Mesendoderm (in vitro differentiated cells): ENCODE measurements around the gene DLD.

ENCODE experiments used
- DNase-seq: peaks from one replicate; pipeline ENCODE4 v3.0.0; 2013
- H2AK5ac ChIP-seq: 2 replicates; pipeline ENCODE4 v1.6.1; 2013; ENCODE audit warnings: low read length, inconsistent platforms
- H2BK120ac ChIP-seq: 2 replicates; pipeline ENCODE4 v1.6.1; 2013; ENCODE audit warnings: low read depth, mild to moderate bottlenecking, low read length, moderate library complexity, mixed read lengths
- H2BK15ac ChIP-seq: replicated peaks from 2 replicates; pipeline ENCODE4 v1.6.1; 2013; ENCODE audit warnings: low read depth, mild to moderate bottlenecking, moderate library complexity
- H2BK5ac ChIP-seq: 2 replicates; pipeline ENCODE4 v1.6.1; 2013; ENCODE audit warnings: low read length, inconsistent platforms
- H3K18ac ChIP-seq: 2 replicates; pipeline ENCODE4 v1.6.1; 2013; ENCODE audit warnings: mild to moderate bottlenecking, low read length, mixed read lengths
- H3K23ac ChIP-seq: one replicate; pipeline ENCODE4 v1.6.1; 2013; ENCODE audit warnings: low read length
- H3K27ac ChIP-seq: 2 replicates; pipeline ENCODE4 v1.5.1; 2013; ENCODE audit warnings: low read depth, mild to moderate bottlenecking, inconsistent platforms, low read length, moderate library complexity
- H3K27me3 ChIP-seq: 2 replicates; pipeline ENCODE4 v1.6.1; 2013; ENCODE audit warnings: low read length, control low read depth, mild to moderate bottlenecking, inconsistent platforms; ENCODE audit not compliant: insufficient read depth, poor library complexity
- H3K36me3 ChIP-seq: 2 replicates; pipeline ENCODE4 v1.6.1; 2013; ENCODE audit warnings: low read length, inconsistent platforms; ENCODE audit not compliant: control insufficient read depth, insufficient read depth
- H3K4ac ChIP-seq: one replicate; pipeline ENCODE4 v1.6.1; 2013; ENCODE audit warnings: low read depth, mild to moderate bottlenecking, low read length, moderate library complexity
- H3K4me1 ChIP-seq: 2 replicates; pipeline ENCODE4 v1.6.1; 2013; ENCODE audit warnings: low read depth, low read length, inconsistent platforms; ENCODE audit not compliant: control insufficient read depth
- H3K4me2 ChIP-seq: 2 replicates; pipeline ENCODE4 v1.6.1; 2013; ENCODE audit warnings: low read length
- H3K4me3 ChIP-seq: 2 replicates; pipeline ENCODE4 v1.5.1; 2013; ENCODE audit warnings: mild to moderate bottlenecking, low read length
- H3K56ac ChIP-seq: one replicate; pipeline ENCODE4 v1.6.1; 2013; ENCODE audit warnings: low read length
- H3K79me1 ChIP-seq: 2 replicates; pipeline ENCODE4 v1.6.1; 2013; ENCODE audit warnings: low read length, inconsistent platforms
- H3K79me2 ChIP-seq: 2 replicates; pipeline ENCODE4 v1.6.1; 2013; ENCODE audit warnings: mild to moderate bottlenecking, low read length; ENCODE audit not compliant: control insufficient read depth, insufficient read depth
- H3K9ac ChIP-seq: 2 replicates; pipeline ENCODE4 v1.6.1; 2013; ENCODE audit warnings: low read length, inconsistent platforms
- H4K5ac ChIP-seq: one replicate; pipeline ENCODE4 v1.6.1; 2013; ENCODE audit warnings: low read length
- H4K8ac ChIP-seq: one replicate; pipeline ENCODE4 v1.6.1; 2013; ENCODE audit warnings: low read depth, mild to moderate bottlenecking, control low read depth, low read length, moderate library complexity
- WGBS: extraction: QIAGEN DNeasy Blood & Tissue Kit; methylation state at CpG from one replicate; pipeline ENCODE4 v1.1.7; 2013; ENCODE audit warnings: low lambda C conversion rate, missing lambda C conversion rate; ENCODE audit not compliant: insufficient coverage; ENCODE audit errors: extremely low coverage; 5-methylcytosine and 5-hydroxymethylcytosine counted together

DLD gene

GRCh38 chr7:107911981-107912380, 21.0 kb downstream of the DLD start:
- no peak overlapping the region for H3K9ac ChIP-seq
- H3K79me2 ChIP-seq, result no peaks in the 10 kb centered on the region
- H4K8ac ChIP-seq, result no peak overlapping the region
- H3K27ac ChIP-seq, result no peak overlapping the region
- peaks cover 3% of the 10 kb centered on the region for H3K36me3 ChIP-seq
- no peak overlapping the region for H3K4ac ChIP-seq
- H3K4me1 ChIP-seq, result no peaks in the 10 kb centered on the region
- no peak overlapping the region for H3K4me2 ChIP-seq
- H3K79me1 ChIP-seq, result peaks cover 1% of the 10 kb centered on the region
- no peak overlapping the region for H4K5ac ChIP-seq
- no peak for DNase-seq
- no peaks in the 10 kb centered on the region for H3K27me3 ChIP-seq
- no peak overlapping the region for H3K4me3 ChIP-seq
- no peak overlapping the region for H2BK15ac ChIP-seq
- WGBS, result no CpG with 5 or more reads among the region's 2 CpGs
- H3K18ac ChIP-seq, result no peak overlapping the region
- no peak overlapping the region for H2BK120ac ChIP-seq
- no peak overlapping the region for H3K56ac ChIP-seq
- no peak overlapping the region for H2BK5ac ChIP-seq
- H2AK5ac ChIP-seq, result no peak overlapping the region
- no peak overlapping the region for H3K23ac ChIP-seq

- H2AK5ac ChIP-seq, result no peak overlapping the region
- peaks cover 1% of the 10 kb centered on the region for H3K79me1 ChIP-seq
- no peak for DNase-seq
- no peak overlapping the region for H3K56ac ChIP-seq
- H3K27me3 ChIP-seq, result no peaks in the 10 kb centered on the region
- H2BK15ac ChIP-seq, result no peak overlapping the region
- H3K9ac ChIP-seq, result no peak overlapping the region
- no peak overlapping the region for H2BK120ac ChIP-seq
- H3K18ac ChIP-seq, result no peak overlapping the region
- no peak overlapping the region for H3K4me2 ChIP-seq
- H3K27ac ChIP-seq, result no peak overlapping the region
- H3K23ac ChIP-seq, result no peak overlapping the region
- H2BK5ac ChIP-seq, result no peak overlapping the region
- WGBS, result no CpG with 5 or more reads among the region's 2 CpGs
- H3K4ac ChIP-seq, result no peak overlapping the region
- H3K4me3 ChIP-seq, result no peak overlapping the region
- no peak overlapping the region for H4K8ac ChIP-seq
- H3K4me1 ChIP-seq, result no peaks in the 10 kb centered on the region
- no peaks in the 10 kb centered on the region for H3K79me2 ChIP-seq
- peaks cover 1% of the 10 kb centered on the region for H3K36me3 ChIP-seq
- no peak overlapping the region for H4K5ac ChIP-seq
Observed at GRCh38 chr7:107913851-107914250, 22.9 kb downstream of the DLD start.

- Histone ChIP-seq H3K9ac (no peak overlapping the region), H3K36me3 (no peaks in the 10 kb centered on the region), H2BK5ac (no peak overlapping the region), H2BK15ac (no peak overlapping the region), H3K56ac (no peak overlapping the region), H3K4me3 (no peak overlapping the region), H3K27me3 (no peaks in the 10 kb centered on the region), H3K23ac (no peak overlapping the region), H4K8ac (no peak overlapping the region), H3K4ac (no peak overlapping the region), H2AK5ac (no peak overlapping the region), H2BK120ac (no peak overlapping the region), H3K4me1 (no peaks in the 10 kb centered on the region), H3K4me2 (no peak overlapping the region), H4K5ac (no peak overlapping the region), H3K27ac (no peak overlapping the region), H3K18ac (no peak overlapping the region), H3K79me2 (no peaks in the 10 kb centered on the region), H3K79me1 (peaks cover 1% of the 10 kb centered on the region)
- WGBS, result no CpG with 5 or more reads among the region's 1 CpG
- no peak for DNase-seq
Observed at GRCh38 chr7:107914831-107915230, 23.8 kb downstream of the DLD start.

- no CpG with 5 or more reads among the region's 2 CpGs for WGBS
- H3K36me3 ChIP-seq, result no peaks in the 10 kb centered on the region
Observed at GRCh38 chr7:107915541-107915940, 24.6 kb downstream of the DLD start.

GRCh38 chr7:107917763-107918651, 27.0 kb downstream of the DLD start:
- H2BK5ac ChIP-seq, result no peak overlapping the region
- no peak overlapping the region for H3K9ac ChIP-seq

More at GRCh38 chr7:107915541-107915940, 24.6 kb downstream of the DLD start:
- Histone ChIP-seq H3K56ac (no peak overlapping the region), H3K18ac (no peak overlapping the region), H2BK5ac (no peak overlapping the region), H3K4me2 (no peak overlapping the region), H3K27me3 (no peaks in the 10 kb centered on the region), H3K23ac (no peak overlapping the region), H3K4me1 (no peaks in the 10 kb centered on the region), H3K79me1 (peaks cover 1% of the 10 kb centered on the region), H3K27ac (no peak overlapping the region), H3K4ac (no peak overlapping the region), H2BK15ac (no peak overlapping the region), H4K5ac (no peak overlapping the region), H2BK120ac (no peak overlapping the region), H3K4me3 (no peak overlapping the region), H4K8ac (no peak overlapping the region), H2AK5ac (no peak overlapping the region), H3K9ac (no peak overlapping the region), H3K79me2 (no peaks in the 10 kb centered on the region)
- DNase-seq, result no peak

More at GRCh38 chr7:107917763-107918651, 27.0 kb downstream of the DLD start:
- H3K36me3 ChIP-seq, result no peaks in the 10 kb centered on the region
- no peak overlapping the region for H4K8ac ChIP-seq
- no peak overlapping the region for H2BK15ac ChIP-seq
- no peak overlapping the region for H3K18ac ChIP-seq
- no peak overlapping the region for H3K23ac ChIP-seq
- H3K4me1 ChIP-seq, result no peaks in the 10 kb centered on the region
- H2BK120ac ChIP-seq, result no peak overlapping the region
- no peak overlapping the region for H3K56ac ChIP-seq
- no peak overlapping the region for H3K27ac ChIP-seq
- no peak overlapping the region for H3K4me3 ChIP-seq
- H4K5ac ChIP-seq, result no peak overlapping the region
- H3K79me1 ChIP-seq, result no peaks in the 10 kb centered on the region
- H3K4ac ChIP-seq, result no peak overlapping the region
- DNase-seq, result no peak
- H3K4me2 ChIP-seq, result no peak overlapping the region
- H3K27me3 ChIP-seq, result no peaks in the 10 kb centered on the region
- no CpG with 5 or more reads among the region's 3 CpGs for WGBS
- no peak overlapping the region for H2AK5ac ChIP-seq
- no peaks in the 10 kb centered on the region for H3K79me2 ChIP-seq
